HG03103 (cell line): ENCODE measurements around the gene LAMB4.
"Not testable (repeated sequence)": the region's sequence is repeated elsewhere in the genome, so short reads cannot be mapped to it uniquely, and the experiment has no call there.

Source experiments
- ATAC-seq: cut with Tn5 transposase; IDR thresholded peaks from one replicate; pipeline ENCODE4 v1.9.1; 2021; ENCODE audit warnings: low read depth; ENCODE audit not compliant: unreplicated experiment

The LAMB4 gene

DNA sequence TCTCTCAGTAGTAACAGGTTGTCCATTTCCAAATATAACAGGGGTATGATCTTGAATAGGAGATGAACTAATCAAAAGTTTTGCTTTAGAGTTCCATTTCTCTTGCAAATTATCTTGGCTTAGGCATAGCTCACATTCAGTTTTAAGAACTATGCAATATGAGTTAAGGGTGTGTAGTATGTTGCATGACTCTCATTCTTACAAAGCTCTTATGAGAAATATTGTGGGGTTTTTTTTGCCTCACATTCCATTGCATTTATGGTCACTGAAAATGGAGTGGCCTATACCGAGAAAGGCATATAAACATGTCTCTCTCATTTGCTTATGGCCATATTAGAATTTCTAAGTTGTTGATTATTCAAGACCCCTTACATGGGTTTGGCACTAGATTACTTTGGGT is 78.7 kb downstream of the LAMB4 start:
- no peak for ATAC-seq

DNA sequence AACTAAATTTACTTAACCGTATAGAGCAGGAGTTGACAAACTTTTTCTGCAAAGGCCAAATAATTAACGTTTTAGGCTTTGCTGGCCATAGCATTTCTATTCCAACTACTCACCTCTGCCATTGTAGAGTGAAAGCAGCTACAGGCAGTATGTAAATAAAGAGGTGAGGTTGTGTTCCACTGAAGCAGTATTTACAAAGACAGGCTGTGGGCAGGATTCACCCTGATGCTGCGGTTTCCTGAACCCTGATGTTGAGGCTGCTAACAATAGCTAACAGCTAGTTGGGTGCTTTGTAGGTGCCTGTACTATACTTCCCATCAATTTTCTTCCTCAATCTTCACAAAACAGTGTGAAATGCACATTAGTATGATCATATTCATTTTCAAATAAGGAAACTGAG is 80.2 kb downstream of the LAMB4 start:
- ATAC-seq = no peak

DNA sequence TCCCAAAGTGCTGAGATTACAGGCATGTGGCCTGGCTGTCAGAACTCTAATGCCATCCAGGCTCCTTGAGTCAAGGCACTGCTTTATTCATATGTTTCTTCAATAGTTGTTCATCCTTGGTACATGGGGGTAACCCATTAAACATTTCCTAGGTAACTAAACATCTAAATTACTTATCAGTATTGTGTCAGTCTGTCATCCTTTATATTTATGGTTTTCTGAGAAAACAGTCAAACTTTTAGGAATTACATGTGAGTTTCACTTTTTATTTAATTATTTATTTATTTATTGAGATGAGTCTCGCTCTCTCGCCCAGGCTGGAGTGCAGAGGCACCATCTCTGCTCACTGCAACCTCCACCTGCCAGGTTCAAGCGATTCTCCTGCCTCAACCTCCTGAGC is 81.7 kb downstream of the LAMB4 start:
- no peak for ATAC-seq

DNA sequence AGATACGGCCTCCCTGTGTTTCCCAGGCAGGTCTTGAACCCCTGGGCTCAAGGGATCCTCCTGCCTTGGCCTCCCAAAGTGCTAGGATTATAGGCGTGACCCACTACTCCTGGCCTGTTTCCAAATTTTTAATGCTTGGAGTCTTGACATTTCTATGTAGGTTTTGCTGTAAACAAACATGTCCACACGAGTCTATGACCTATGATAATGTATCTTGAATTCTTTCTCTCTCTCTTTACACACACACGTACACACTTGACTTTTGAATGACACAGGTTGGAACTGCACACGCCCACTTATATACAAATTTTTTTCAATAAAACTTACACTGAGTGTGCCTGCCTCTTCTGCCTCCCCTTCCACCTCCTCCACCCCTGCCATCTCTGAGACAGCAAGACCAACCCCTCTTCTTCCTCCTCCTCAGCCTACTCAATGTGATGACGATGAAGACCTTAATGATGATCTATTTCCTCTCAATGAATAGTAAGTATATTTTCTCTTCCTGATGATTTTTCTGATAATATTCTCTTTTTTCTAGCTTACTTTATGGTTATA is 83.1 kb downstream of the LAMB4 start:
- no peak for ATAC-seq

DNA sequence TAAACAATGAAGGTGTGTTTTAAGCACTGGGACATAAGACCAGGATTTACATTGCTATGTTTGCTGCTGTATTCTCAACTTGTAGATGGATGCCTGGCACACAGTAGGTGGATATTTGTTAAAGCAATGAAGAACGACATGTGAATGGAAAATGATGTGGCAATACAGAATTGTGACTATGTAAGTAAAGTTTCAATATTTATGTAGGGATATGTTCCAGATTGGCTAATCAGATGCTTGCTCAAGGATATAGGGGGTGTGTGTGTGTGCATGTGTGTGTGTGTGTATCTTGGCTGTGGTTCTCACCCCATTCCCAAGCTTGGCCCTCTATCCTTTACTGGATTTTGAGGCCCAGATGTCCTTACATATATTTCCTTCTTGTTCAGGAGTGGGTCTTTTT is 84.5 kb downstream of the LAMB4 start:
- ATAC-seq = no peak

DNA sequence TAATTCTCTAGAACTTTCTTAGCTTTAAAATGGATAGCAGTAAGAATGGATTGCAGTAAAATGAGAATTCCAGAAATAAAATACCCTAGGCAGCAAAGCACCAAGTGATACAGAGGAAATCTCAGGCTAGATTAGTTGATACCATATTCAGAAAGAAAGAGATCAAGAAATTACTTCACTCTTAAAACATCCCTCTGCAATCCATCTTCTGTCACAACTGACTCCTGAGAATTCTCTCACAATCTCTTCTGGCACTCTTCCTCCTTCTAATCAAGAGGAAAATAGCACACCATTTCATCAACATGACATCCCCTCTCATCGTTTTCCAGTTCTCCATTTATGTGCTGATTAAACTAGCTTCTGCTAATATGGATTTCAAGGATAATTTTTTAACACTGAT is 85.0 kb downstream of the LAMB4 start:
- ATAC-seq = no peak

DNA sequence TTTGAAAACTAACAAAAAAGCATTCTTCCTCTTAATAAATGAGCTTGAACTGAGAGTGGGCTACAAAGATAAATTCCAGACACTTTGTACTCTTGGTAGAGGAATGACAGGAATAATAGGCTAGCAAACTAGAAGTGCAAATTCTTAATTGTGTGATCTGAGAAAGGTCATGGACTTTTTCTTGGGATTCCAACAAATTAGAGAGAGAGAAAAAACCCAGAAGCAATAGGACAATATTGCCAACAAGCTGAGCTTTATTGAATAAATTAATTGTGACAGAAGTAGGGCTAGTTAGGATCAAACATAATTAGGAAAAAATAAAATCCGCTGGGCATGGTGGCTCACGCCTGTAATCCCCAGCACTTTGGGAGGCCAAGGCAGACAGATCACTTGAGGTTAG is 85.8 kb downstream of the LAMB4 start:
- ATAC-seq = no peak

DNA sequence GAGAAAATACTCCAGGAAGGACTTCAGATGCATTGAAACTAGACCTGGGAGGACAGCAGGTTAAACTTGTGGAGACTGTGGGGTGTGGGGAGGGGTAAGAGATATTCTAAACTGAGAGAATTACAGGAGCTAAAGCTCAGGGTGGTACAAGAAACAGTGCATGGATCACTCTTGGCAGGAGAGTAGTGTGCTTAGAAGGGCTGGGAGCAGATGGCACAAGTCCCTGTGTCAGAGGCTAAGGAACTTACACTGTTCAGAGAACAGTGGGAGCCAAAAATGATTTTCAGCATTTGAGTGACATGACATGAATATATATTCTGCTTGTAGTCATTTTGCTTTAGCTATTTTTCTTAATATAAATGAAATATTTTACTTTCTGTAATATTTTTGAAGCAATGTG is 91.2 kb downstream of the LAMB4 start:
- ATAC-seq = no peak

DNA sequence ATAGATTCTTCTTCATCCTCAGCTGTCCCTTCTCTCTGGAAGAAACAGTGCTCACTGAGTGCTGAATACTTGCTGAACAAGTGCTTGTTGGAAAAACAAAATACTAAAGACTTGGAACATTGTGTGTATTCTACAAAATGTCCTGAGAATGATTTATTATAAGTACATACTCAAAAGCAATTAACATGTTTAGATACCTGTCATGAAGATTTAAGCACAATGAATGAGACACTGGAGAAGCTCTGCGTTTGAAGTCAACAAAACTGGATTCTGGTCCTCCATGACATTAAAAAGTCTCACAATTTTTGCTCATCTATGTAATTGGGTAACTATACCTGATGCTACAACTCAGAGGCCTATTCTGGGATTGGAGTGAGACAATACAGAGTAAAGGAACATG is 92.4 kb downstream of the LAMB4 start:
- no peak for ATAC-seq

DNA sequence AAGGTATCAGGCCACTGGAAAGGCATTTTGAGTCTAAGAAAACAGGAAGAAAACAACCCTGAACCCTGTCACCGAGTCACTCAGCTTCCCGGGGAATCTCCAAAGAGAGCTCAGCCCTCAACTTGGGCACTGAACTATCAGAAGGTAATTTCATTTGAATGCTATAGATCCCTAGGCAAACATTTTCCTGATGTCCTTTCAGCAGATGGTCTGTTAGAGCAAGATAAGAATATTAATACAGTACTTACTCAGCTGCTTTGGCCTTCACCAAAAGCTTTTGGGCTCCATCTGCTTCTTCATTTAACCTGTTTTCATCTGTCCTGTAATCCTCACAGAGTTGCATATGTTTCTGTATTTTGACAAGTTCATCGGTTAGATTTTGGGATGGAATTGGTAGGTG is 93.0 kb downstream of the LAMB4 start:
- ATAC-seq = no peak

DNA sequence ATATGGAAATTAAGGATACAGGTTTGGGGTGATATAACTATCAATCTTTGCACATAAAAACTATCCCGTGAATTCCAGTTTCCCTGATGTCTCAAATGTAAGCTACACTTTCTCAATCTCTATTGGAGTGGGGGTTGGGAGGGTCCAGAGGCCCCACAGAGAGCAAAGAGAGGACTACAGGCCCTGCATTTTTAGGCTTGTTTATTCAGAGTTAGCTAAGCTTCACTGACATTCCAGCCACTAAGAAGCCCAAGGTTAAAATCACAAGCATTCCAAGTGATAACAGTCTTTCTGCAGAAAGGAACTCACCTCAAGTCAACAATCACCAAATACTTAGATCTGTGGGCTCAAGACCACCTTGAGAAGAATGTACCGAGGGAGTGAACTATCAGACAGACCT is 95.6 kb downstream of the LAMB4 start:
- no peak for ATAC-seq

DNA sequence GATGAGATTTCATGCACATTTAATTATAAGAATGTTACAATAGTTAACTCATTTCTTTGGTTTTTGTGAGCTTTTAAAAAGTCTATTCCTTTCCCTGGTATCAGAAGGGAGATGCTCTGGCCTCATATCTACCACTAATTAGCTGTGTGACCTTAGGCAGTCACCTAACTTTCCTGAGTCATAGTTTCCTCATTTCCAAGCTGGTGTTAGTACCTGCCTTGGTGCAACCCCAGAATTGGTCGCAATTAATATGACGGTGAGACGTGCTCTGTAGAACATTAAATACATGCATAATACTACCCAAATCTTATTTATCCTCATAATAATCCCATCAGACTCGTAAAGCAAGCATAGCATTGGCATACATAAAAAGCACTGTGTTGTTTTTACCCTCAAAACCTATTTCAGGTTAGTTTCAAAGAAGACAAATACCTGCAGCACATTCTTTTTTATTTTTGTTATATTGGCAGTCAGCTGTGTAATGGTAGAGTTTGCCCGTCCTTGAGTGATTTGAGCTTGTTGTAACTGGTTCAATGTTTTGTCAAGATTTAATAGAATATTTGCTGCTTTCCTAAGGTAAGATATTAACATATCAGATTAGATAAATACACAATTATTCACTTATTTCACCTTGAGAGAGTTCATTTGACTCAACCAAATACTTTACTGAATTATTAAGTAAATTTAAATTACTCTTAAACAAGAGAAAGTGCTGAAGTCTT is 96.2 kb downstream of the LAMB4 start:
- no peak for ATAC-seq

DNA sequence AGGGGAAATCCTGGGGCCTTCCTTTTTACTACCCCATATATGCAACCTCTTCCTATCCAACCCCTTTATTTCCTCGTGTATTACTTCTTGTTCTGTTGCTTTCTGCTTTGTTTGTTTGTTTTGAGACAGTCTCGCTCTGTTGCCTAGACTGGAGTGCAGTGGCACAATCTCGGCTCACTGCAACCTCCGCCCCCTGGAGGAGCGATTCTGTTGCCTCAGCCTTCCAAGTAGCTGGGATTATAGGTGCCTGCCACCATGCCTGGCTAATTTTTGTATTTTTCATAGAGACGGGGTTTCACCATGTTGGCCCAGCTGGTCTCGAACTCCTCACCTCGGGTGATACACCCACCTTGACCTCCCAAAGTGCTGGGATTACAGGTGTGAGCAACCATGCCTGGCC is 96.9 kb downstream of the LAMB4 start:
- not testable (repeated sequence) for ATAC-seq

DNA sequence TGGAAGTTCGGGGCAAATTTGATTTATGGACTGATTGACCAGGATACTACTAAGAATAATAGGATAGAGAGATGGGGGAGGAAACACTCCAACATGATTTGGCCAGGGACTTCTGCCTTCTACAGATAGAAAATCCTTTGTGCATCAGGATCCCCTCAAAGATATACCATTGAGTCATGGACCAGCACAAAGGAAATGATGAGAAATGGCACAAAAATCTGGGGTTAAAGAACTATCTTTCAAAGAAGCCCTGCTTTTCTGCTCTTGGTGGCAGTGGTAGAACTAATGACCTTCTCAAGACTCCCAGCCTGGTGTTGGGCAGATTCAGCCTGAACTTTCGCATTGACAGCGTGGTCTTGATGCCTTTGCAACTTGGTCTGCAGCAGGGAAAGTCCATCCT is 99.6 kb downstream of the LAMB4 start:
- ATAC-seq = no peak

DNA sequence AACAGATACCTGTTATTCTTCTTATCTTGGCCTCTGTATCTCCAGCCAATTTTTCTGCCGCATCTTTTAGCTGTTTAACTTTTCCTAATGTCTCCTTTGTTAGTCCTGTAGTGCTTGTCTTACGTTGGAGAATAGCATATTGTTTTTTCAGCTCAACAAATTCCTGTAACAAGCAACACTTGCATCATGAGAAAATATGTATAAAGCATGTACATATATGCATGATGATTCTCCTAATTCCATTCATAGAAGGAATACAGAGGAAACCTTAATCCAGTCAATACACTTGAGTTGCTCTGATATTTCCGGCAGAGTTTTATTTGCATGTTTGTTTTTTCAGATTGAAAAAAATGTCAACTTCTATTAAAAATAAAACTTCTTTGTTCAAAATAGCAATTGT is 101.1 kb downstream of the LAMB4 start:
- no peak for ATAC-seq

DNA sequence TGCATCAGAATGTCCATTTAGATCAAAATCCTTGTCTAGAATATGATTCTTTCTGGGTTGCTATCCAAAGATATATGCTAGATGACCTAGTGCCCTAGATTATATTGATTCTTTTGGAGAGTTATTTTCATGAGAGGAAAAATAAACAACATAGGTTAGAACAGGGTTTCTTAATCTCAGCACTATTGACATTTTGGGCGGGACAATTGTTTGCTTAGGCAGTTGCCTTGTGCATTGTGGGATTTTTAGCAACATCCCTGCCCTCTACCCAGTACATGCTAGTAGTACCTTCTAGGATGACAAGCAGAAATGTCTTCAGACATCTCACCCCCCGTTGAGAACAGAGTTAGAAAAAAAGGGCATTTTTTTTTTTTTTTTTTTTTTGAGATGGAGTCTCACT is 102.0 kb downstream of the LAMB4 start:
- no peak for ATAC-seq

DNA sequence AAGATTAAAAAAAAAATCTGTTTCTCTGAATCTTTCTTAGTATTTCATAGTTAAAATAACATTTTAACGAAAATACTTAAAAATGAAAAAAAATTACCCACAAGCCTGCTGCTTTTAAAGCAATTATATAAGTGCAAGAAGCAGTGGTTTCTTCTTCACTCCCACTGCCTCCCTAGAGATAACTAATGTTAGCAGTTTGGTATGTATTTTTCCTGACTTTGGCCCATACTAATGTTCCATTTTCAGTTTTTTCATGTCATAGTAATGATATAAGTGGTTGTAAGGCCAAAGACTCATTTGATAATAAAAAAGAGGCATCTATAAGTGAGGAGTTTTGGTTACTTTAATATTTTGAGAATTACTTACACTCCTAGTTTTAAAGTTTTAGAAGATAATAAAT is 102.9 kb downstream of the LAMB4 start:
- ATAC-seq = no peak

DNA sequence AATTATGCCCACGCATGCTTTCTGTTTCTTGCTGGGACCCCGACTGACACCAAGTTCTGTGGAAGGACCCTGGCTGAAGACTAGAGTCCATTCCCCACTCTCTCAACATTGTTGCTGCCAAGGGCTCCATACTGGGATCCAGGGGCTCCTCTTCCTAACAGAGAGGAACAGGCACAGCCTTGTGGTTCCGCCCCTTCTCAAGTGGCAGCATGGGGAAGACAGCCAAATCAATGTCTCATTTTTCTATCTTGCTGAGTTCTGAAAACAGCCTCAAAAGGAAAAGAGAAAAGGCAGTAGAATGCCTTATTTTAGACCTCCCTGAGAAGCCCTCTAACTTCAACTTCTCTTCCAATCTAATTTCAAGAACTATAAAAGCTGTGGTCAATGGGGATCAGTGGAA is 103.5 kb downstream of the LAMB4 start:
- no peak for ATAC-seq

DNA sequence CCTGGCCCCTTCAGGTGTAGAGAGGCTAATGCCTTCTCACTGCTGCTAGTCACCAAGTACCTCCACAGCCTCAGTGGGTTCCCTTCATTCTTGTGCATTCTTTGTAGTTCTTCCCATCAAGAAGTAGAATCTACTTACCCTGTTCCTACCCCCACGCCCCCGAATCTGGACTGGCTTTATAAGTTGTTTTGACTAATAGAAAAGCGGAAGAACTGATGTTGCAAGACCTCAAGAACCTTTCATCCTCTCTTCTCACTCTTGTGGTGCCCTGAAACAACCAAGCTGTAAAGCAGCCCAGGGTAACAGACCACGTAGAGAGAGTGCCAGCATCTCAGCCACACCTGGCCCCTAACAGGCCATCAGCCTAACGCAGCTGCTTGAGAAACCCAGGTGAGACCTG is 104.0 kb downstream of the LAMB4 start:
- no peak for ATAC-seq

DNA sequence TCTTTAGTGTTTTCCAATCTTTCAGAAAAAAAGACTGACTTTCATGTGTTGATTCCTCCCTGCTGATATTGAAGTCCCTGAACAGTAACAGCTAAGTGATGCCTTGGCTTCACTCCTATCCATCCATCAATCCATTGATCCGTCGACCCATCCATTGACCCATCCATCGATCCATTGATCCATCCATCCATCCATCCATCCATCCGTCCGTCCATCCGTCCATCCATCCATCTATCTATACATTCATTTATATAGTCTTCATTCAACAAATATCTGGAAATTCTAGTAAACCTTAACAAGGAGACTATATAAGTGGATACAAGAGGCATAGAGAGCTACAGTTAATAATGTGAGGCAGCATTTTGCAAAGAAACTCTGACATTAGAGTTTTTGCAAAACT is 105.6 kb downstream of the LAMB4 start:
- no peak for ATAC-seq

DNA sequence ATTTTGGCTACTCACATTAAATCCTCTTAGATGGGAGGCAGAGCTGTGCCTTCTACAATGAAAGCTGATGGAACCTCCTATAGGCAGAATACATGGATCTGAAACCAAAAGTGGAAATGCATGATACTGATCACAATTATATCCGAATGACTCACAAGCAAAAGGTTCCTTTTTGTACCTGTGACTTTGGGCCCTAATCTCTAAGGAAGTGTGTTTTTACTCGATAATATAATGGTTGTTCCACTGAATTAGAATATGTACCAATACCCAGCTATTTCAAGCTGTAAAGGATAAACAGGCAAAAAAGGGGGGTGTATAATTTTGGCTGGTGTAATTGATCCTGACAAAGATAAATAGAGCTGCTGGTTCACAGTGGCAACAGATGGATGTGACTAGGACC is 109.6 kb downstream of the LAMB4 start:
- ATAC-seq = no peak

DNA sequence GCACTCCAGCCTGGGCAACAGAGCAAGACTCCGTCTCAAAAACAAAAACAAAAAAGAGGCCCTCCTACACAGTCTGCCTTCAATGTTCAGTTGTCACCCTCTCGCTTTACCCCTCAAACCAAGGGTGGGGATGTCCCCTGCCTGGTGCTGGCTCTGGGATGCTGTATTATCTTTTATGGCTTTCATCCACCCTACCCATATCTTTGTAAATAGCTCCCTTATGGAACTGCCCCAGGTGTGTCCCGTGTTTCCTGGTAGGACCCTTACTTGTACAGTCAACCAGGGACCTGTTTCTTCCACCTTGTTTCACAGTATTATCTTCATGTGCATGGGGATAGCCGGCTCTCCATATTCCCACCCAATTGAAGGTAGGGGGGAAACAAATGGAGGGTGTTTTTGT is 111.5 kb downstream of the LAMB4 start:
- no peak for ATAC-seq

DNA sequence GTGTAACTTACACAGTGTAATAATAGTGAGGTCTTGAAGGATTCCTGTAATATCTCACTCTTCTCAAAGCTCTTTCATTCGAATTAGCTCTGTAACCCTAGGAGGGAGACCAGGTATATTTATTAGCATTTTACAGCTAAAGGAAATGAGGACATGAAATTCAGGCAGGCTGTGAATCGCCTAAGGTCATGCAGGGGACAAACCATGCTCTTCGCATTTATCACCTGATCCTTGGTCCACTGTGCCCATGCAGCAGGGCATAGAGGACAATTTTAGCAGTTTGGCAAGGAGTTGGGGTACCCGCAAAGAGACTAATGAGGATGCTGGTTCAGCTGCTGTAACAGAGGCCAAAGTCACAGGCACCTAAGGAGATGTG is 112.4 kb downstream of the LAMB4 start:
- ATAC-seq = no peak
